ENCODE data around the gene CNTN5.

Gene CNTN5

GRCh38 chr11:99571094-99571493, 550.3 kb downstream of the CNTN5 start:
- Histone ChIP-seq H3K27me3 (ENCODE audit: insufficient read depth, low read length) (no peaks in the 10 kb centered on the region), H2BK12ac (ENCODE audit: low read length) (no peak overlapping the region), H4K8ac (ENCODE audit: low read depth, low read length) (no peak overlapping the region), H3K9me3 (ENCODE audit: insufficient read depth, low read depth, low read length) (no peaks in the 10 kb centered on the region), H4K91ac (ENCODE audit: low read depth, low read length) (no peak overlapping the region), H3K4me2 (ENCODE audit: low read length) (no peak overlapping the region), H3K9ac (ENCODE audit: low read length) (no peak overlapping the region), H3K79me1 (ENCODE audit: low read length) (no peaks in the 10 kb centered on the region), H3K14ac (ENCODE audit: low read length) (no peak overlapping the region), H3K4me3 (ENCODE audit: low read depth, low read length) (no peak overlapping the region), H3K79me2 (ENCODE audit: control insufficient read depth, insufficient read depth, low read length, poor library complexity) (no peaks in the 10 kb centered on the region), H3K36me3 (ENCODE audit: control insufficient read depth in 1 of 2, insufficient read depth in 2 of 2, low read length in 2 of 2) (no peaks in the 10 kb centered on the region), H3K18ac (ENCODE audit: low read length) (no peak overlapping the region), H2BK5ac (ENCODE audit: low read depth, low read length, poor library complexity) (no peak overlapping the region), H3K23ac (ENCODE audit: low read length) (no peak overlapping the region), H3K4me1 (ENCODE audit: control insufficient read depth in 1 of 2, insufficient read depth in 2 of 2, low read length in 2 of 2) (no peaks in the 10 kb centered on the region), H2AFZ (ENCODE audit: insufficient read depth, low read length, poor library complexity) (no peak overlapping the region), H4K12ac (ENCODE audit: low read depth, low read length) (no peak overlapping the region), H2AK5ac (ENCODE audit: low read length) (no peak overlapping the region), H2BK120ac (ENCODE audit: insufficient read depth, low read length, poor library complexity) (no peak overlapping the region), H3K27ac (ENCODE audit: low read depth, low read length) (no peak overlapping the region), H3K4ac (ENCODE audit: low read depth, low read length) (no peak overlapping the region)
- DNase-seq = no peak
- no CpG with 5 or more reads among the region's 2 CpGs for WGBS (ENCODE audit: extremely low coverage, insufficient coverage, insufficient read length)

- H3K4me2 ChIP-seq (ENCODE audit: low read length) = no peak overlapping the region
- H3K79me1 ChIP-seq (ENCODE audit: low read length) = no peaks in the 10 kb centered on the region
- no peaks in the 10 kb centered on the region for H3K27me3 ChIP-seq (ENCODE audit: insufficient read depth, low read length)
- DNase-seq = peak; percentile 10 to 82
- H3K36me3 ChIP-seq (ENCODE audit: control insufficient read depth in 1 of 2, insufficient read depth in 2 of 2, low read length in 2 of 2) = no peaks in the 10 kb centered on the region
- H3K4me3 ChIP-seq (ENCODE audit: low read depth, low read length) = no peak overlapping the region
- no peak overlapping the region for H2AFZ ChIP-seq (ENCODE audit: insufficient read depth, low read length, poor library complexity)
- H3K9me3 ChIP-seq (ENCODE audit: insufficient read depth, low read depth, low read length) = peaks cover 2% of the 10 kb centered on the region
- no peak overlapping the region for H2BK12ac ChIP-seq (ENCODE audit: low read length)
- no peak overlapping the region for H3K9ac ChIP-seq (ENCODE audit: low read length)
- H4K12ac ChIP-seq (ENCODE audit: low read depth, low read length) = no peak overlapping the region
- H3K23ac ChIP-seq (ENCODE audit: low read length) = no peak overlapping the region
- H3K27ac ChIP-seq (ENCODE audit: low read depth, low read length) = no peak overlapping the region
- no peak overlapping the region for H3K18ac ChIP-seq (ENCODE audit: low read length)
- no peak overlapping the region for H4K91ac ChIP-seq (ENCODE audit: low read depth, low read length)
- no peaks in the 10 kb centered on the region for H3K4me1 ChIP-seq (ENCODE audit: control insufficient read depth in 1 of 2, insufficient read depth in 2 of 2, low read length in 2 of 2)
- H2AK5ac ChIP-seq (ENCODE audit: low read length) = no peak overlapping the region
- H2BK120ac ChIP-seq (ENCODE audit: insufficient read depth, low read length, poor library complexity) = no peak overlapping the region
- no peak overlapping the region for H2BK5ac ChIP-seq (ENCODE audit: low read depth, low read length, poor library complexity)
- H3K79me2 ChIP-seq (ENCODE audit: control insufficient read depth, insufficient read depth, low read length, poor library complexity) = no peaks in the 10 kb centered on the region
- no peak overlapping the region for H3K14ac ChIP-seq (ENCODE audit: low read length)
- no peak overlapping the region for H3K4ac ChIP-seq (ENCODE audit: low read depth, low read length)
- no peak overlapping the region for H4K8ac ChIP-seq (ENCODE audit: low read depth, low read length)
Observed at GRCh38 chr11:99584830-99585229, 564.1 kb downstream of the CNTN5 start.

GRCh38 chr11:99585606-99586005, 564.9 kb downstream of the CNTN5 start:
- Histone ChIP-seq H3K79me2 (ENCODE audit: control insufficient read depth, insufficient read depth, low read length, poor library complexity) (no peaks in the 10 kb centered on the region), H3K23ac (ENCODE audit: low read length) (no peak overlapping the region), H3K4me1 (ENCODE audit: control insufficient read depth in 1 of 2, insufficient read depth in 2 of 2, low read length in 2 of 2) (no peaks in the 10 kb centered on the region), H3K9me3 (ENCODE audit: insufficient read depth, low read depth, low read length) (peaks cover 2% of the 10 kb centered on the region), H3K4me3 (ENCODE audit: low read depth, low read length) (no peak overlapping the region), H3K4ac (ENCODE audit: low read depth, low read length) (no peak overlapping the region), H2BK12ac (ENCODE audit: low read length) (no peak overlapping the region), H3K18ac (ENCODE audit: low read length) (no peak overlapping the region), H3K4me2 (ENCODE audit: low read length) (no peak overlapping the region), H2AFZ (ENCODE audit: insufficient read depth, low read length, poor library complexity) (no peak overlapping the region), H4K91ac (ENCODE audit: low read depth, low read length) (no peak overlapping the region), H2AK5ac (ENCODE audit: low read length) (no peak overlapping the region), H2BK120ac (ENCODE audit: insufficient read depth, low read length, poor library complexity) (no peak overlapping the region), H2BK5ac (ENCODE audit: low read depth, low read length, poor library complexity) (no peak overlapping the region), H3K27me3 (ENCODE audit: insufficient read depth, low read length) (no peaks in the 10 kb centered on the region), H4K12ac (ENCODE audit: low read depth, low read length) (no peak overlapping the region), H4K8ac (ENCODE audit: low read depth, low read length) (no peak overlapping the region), H3K14ac (ENCODE audit: low read length) (no peak overlapping the region), H3K9ac (ENCODE audit: low read length) (no peak overlapping the region), H3K27ac (ENCODE audit: low read depth, low read length) (no peak overlapping the region), H3K79me1 (ENCODE audit: low read length) (no peaks in the 10 kb centered on the region), H3K36me3 (ENCODE audit: control insufficient read depth in 1 of 2, insufficient read depth in 2 of 2, low read length in 2 of 2) (no peaks in the 10 kb centered on the region)
- peak in 1 of 2 donors; percentile 54 for DNase-seq
- WGBS (ENCODE audit: extremely low coverage, insufficient coverage, insufficient read length) = no CpG with 5 or more reads among the region's 4 CpGs

GRCh38 chr11:99589771-99590170, 569.0 kb downstream of the CNTN5 start:
- H3K14ac ChIP-seq (ENCODE audit: low read length) = no peak overlapping the region
- H2AK5ac ChIP-seq (ENCODE audit: low read length) = no peak overlapping the region
- no peaks in the 10 kb centered on the region for H3K27me3 ChIP-seq (ENCODE audit: insufficient read depth, low read length)
- no peak overlapping the region for H2AFZ ChIP-seq (ENCODE audit: insufficient read depth, low read length, poor library complexity)
- no peaks in the 10 kb centered on the region for H3K4me1 ChIP-seq (ENCODE audit: control insufficient read depth in 1 of 2, insufficient read depth in 2 of 2, low read length in 2 of 2)
- no peak overlapping the region for H3K4me3 ChIP-seq (ENCODE audit: low read depth, low read length)
- H3K79me1 ChIP-seq (ENCODE audit: low read length) = no peaks in the 10 kb centered on the region
- no peaks in the 10 kb centered on the region for H3K79me2 ChIP-seq (ENCODE audit: control insufficient read depth, insufficient read depth, low read length, poor library complexity)
- H3K9me3 ChIP-seq (ENCODE audit: insufficient read depth, low read depth, low read length) = no peaks in the 10 kb centered on the region
- H3K36me3 ChIP-seq (ENCODE audit: control insufficient read depth in 1 of 2, insufficient read depth in 2 of 2, low read length in 2 of 2) = no peaks in the 10 kb centered on the region
- H2BK12ac ChIP-seq (ENCODE audit: low read length) = no peak overlapping the region
- H2BK120ac ChIP-seq (ENCODE audit: insufficient read depth, low read length, poor library complexity) = no peak overlapping the region
- WGBS (ENCODE audit: extremely low coverage, insufficient coverage, insufficient read length) = no CpG with 5 or more reads among the region's 2 CpGs
- H3K9ac ChIP-seq (ENCODE audit: low read length) = no peak overlapping the region
- no peak overlapping the region for H3K27ac ChIP-seq (ENCODE audit: low read depth, low read length)
- no peak overlapping the region for H3K4me2 ChIP-seq (ENCODE audit: low read length)
- H4K12ac ChIP-seq (ENCODE audit: low read depth, low read length) = no peak overlapping the region
- H4K8ac ChIP-seq (ENCODE audit: low read depth, low read length) = no peak overlapping the region
- H3K23ac ChIP-seq (ENCODE audit: low read length) = no peak overlapping the region
- no peak overlapping the region for H3K4ac ChIP-seq (ENCODE audit: low read depth, low read length)
- no peak overlapping the region for H3K18ac ChIP-seq (ENCODE audit: low read length)
- H2BK5ac ChIP-seq (ENCODE audit: low read depth, low read length, poor library complexity) = no peak overlapping the region
- DNase-seq = no peak
- H4K91ac ChIP-seq (ENCODE audit: low read depth, low read length) = no peak overlapping the region
